PC-3 (cell line): ENCODE results near the gene RBFOX2. TPM values are rescaled to one million over a fixed set of nuclear protein-coding genes. Genes with fewer than 3 reads are reported as not detected.
"Not testable (repeated sequence)": the region's sequence is repeated elsewhere in the genome, so short reads cannot be mapped to it uniquely, and the experiment has no call there.

ENCODE experiments used
- ATAC-seq: fragments of 200-7000 bp; cut with Tn5 transposase; 2 replicates; pipeline ENCODE4 v1.9.1; 2020; ENCODE audit warnings: mild to moderate bottlenecking, moderate library complexity
- BruUV-seq: library from RNA; stranded (reverse); fragments of 400-500 nt; replicated peaks from 2 replicates; lab custom pipeline; 2021; lab: Mats Ljungman, UMichigan
- CTCF ChIA-PET: fragments of 300-600 bp; sonication (Branson Sonifier 250); formaldehyde crosslinking; loops from one replicate; lab custom pipeline; 2022; ENCODE audit warnings: antibody characterized with exemption; lab: Charles Lee
- POLR2A ChIA-PET: fragments of 300-600 bp; sonication (Branson Sonifier 250); formaldehyde crosslinking; loops from one replicate; lab custom pipeline; 2022; ENCODE audit warnings: antibody characterized with exemption; ENCODE audit not compliant: unreplicated experiment; lab: Charles Lee
- DNase-seq: peaks from one replicate; pipeline ENCODE4 v3.0.0-alpha.2; 2015
- H2AFZ ChIP-seq: fragments of 300-600 bp; sonication (generic); 2 replicates; pipeline ENCODE4 v1.6.0; 2016; ENCODE audit warnings: antibody characterized with exemption, low read length
- H3F3A ChIP-seq: fragments of 300-600 bp; sonication (generic); one replicate; pipeline ENCODE4 v1.6.0; 2017; ENCODE audit warnings: antibody characterized with exemption, low read length, control low read depth, mild to moderate bottlenecking; ENCODE audit not compliant: unreplicated experiment
- H3K27ac ChIP-seq: fragments of 300-600 bp; sonication (generic); 2 replicates; pipeline ENCODE4 v1.5.1; 2016; ENCODE audit warnings: mild to moderate bottlenecking, low read length
- H3K27me3 ChIP-seq: fragments of 300-600 bp; sonication (generic); 2 replicates; pipeline ENCODE4 v1.6.1; 2016; ENCODE audit warnings: low read length, mixed read lengths
- H3K36me3 ChIP-seq: fragments of 300-600 bp; sonication (generic); 2 replicates; pipeline ENCODE4 v1.6.1; 2016; ENCODE audit warnings: low read depth, mixed run types, low read length, mixed read lengths
- H3K4me1 ChIP-seq: fragments of 300-600 bp; sonication (generic); 2 replicates; pipeline ENCODE4 v1.5.1; 2016; ENCODE audit warnings: low read length; ENCODE audit not compliant: insufficient read depth
- H3K4me2 ChIP-seq: fragments of 300-600 bp; sonication (generic); 2 replicates; pipeline ENCODE4 v1.6.0; 2016; ENCODE audit warnings: low read length
- H3K4me3 ChIP-seq: fragments of 300-600 bp; sonication (generic); 2 replicates; pipeline ENCODE4 v1.5.1; 2016; ENCODE audit warnings: mild to moderate bottlenecking, low read length, mixed read lengths
- H3K79me2 ChIP-seq: fragments of 300-600 bp; sonication (generic); 2 replicates; pipeline ENCODE4 v1.6.1; 2017; ENCODE audit warnings: low read length, mixed read lengths
- H3K9ac ChIP-seq: fragments of 300-600 bp; sonication (generic); 2 replicates; pipeline ENCODE4 v1.6.0; 2016; ENCODE audit warnings: mild to moderate bottlenecking, low read length
- H3K9me2 ChIP-seq: fragments of 300-600 bp; sonication (generic); replicated peaks from 2 replicates; pipeline ENCODE4 v1.6.1; 2016; ENCODE audit warnings: mixed run types, low read length, mixed read lengths
- H3K9me3 ChIP-seq: fragments of 300-600 bp; sonication (generic); 2 replicates; pipeline ENCODE4 v1.6.1; 2016; ENCODE audit warnings: low read length, mixed read lengths
- H4K20me1 ChIP-seq: fragments of 300-600 bp; sonication (generic); 2 replicates; pipeline ENCODE4 v1.6.1; 2016; ENCODE audit warnings: low read length, mixed read lengths
- CTCF ChIP-seq: fragments of 300-600 bp; sonication (generic); conservative IDR thresholded peaks from 2 replicates; pipeline ENCODE4 v1.5.1; 2017; ENCODE audit warnings: antibody characterized with exemption, low read depth, mild to moderate bottlenecking, low read length
- EZH2 ChIP-seq: fragments of 300-600 bp; sonication (generic); IDR thresholded peaks from one replicate; pipeline ENCODE4 v1.6.1; 2017; ENCODE audit warnings: antibody characterized with exemption, mild to moderate bottlenecking, low read length; ENCODE audit not compliant: unreplicated experiment
- EZH2phosphoT487 ChIP-seq: fragments of 300-600 bp; sonication (generic); IDR thresholded peaks from 2 replicates; pipeline ENCODE4 v1.6.1; 2018; ENCODE audit warnings: mild to moderate bottlenecking, antibody characterized with exemption, low read length, borderline replicate concordance
- intact Hi-C: fragments of 100-400 bp; cut with micrococcal nuclease; formaldehyde crosslinking; loops from 2 replicates; pipeline ENCODE4 v1.9.0; 2023
- total RNA-seq: library from RNA; depleted of rRNA; stranded (reverse); fragments of >200 nt; gene quantifications from 2 replicates; pipeline ENCODE4 v1.2.3, GENCODE V29; 2014

The RBFOX2 gene
- total RNA-seq, 1 experiment from 2014 or later, result 75.1 TPM

DNA sequence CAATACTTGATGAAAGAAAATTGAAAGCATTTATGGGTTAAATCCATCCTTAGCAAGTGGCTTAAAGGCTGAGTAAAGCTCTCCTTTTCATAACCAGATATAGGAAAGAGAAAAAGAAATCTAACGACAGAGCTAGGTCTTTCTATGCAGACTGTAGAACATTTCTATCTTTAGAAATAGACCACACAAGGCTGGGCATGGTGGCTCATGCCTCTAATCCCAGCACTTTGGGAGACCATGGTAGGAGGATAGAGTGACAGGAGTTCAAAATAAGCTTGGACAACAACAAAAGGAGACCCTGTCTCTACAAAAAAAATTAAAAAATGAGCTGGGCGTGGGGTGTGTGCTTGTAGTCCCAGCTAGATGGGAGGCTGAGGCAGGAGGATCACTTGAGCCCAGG, 220.2 kb downstream of the RBFOX2 start:
- no peaks in the 10 kb centered on the region for H4K20me1 ChIP-seq
- ChIA-PET CTCF (no interaction called here), POLR2A (no interaction called here)
- ATAC-seq (no peak), DNase-seq (no peak)
- no peaks in the 10 kb centered on the region for H3K9me2 ChIP-seq
- TF ChIP-seq CTCF, result no peak
- no peak for TF ChIP-seq EZH2
- TF ChIP-seq EZH2phosphoT487, result no peak
- H3K4me1 ChIP-seq, result no peaks in the 10 kb centered on the region
- no TSS peak for BruUV-seq
- peaks cover 21% of the 10 kb centered on the region for H3K36me3 ChIP-seq
- H3K9ac ChIP-seq, result no peak overlapping the region
- H3K79me2 ChIP-seq, result peaks cover 53% of the 10 kb centered on the region
- H3K4me3 ChIP-seq, result no peak overlapping the region
- no peak overlapping the region for H3K4me2 ChIP-seq
- no peaks in the 10 kb centered on the region for H3K27me3 ChIP-seq
- no peaks in the 10 kb centered on the region for H3K9me3 ChIP-seq
- no peak overlapping the region for H2AFZ ChIP-seq
- intact Hi-C loops, result no loop called here
- H3F3A ChIP-seq, result no peaks in the 10 kb centered on the region
- H3K27ac ChIP-seq, result no peak overlapping the region

- Histone ChIP-seq H3K79me2 (peaks cover 58% of the 10 kb centered on the region), H3K36me3 (peaks cover 21% of the 10 kb centered on the region)
- H3K4me3 ChIP-seq, H3K9ac ChIP-seq, H3K27ac ChIP-seq, H2AFZ ChIP-seq, H3K9me2 ChIP-seq, H3F3A ChIP-seq, POLR2A ChIA-PET, H3K4me2 ChIP-seq, H3K9me3 ChIP-seq, intact Hi-C loops, BruUV-seq, H4K20me1 ChIP-seq, CTCF ChIA-PET, DNase-seq, ATAC-seq, H3K27me3 ChIP-seq, H3K4me1 ChIP-seq: not testable (repeated sequence)
Measured at GRCh38 chr22:35806668-35807067, 222.0 kb downstream of the RBFOX2 start.

DNA sequence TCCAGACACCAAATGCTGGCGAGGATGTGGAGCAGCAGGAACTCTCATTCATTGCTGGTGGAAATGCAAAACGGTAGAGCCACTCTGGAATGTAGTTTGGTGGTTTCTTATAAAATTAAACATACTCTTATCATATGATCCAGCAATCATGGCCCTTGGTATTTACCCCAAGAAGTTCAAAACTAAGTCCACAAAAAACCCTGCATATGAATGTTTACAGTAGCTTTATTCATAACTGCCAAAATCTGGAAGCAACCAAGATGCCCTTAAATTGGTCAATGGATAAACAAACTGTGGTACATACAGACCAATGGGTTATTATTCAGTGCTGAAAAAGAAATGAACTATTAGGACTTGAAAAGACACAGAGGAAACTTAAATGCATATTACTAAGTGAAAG, 223.2 kb downstream of the RBFOX2 start:
- no peak for DNase-seq
- POLR2A ChIA-PET, result no interaction called here
- H4K20me1 ChIP-seq, result 0 out of 2 replicates have a peak, but pooled peaks cover 5% of the 10 kb centered on the region
- no peak overlapping the region for H3K4me2 ChIP-seq
- no peaks in the 10 kb centered on the region for H3K4me1 ChIP-seq
- no peak for ATAC-seq
- TF ChIP-seq CTCF, result no peak
- TF ChIP-seq EZH2phosphoT487, result no peak
- no peak for TF ChIP-seq EZH2
- CTCF ChIA-PET, result no interaction called here
- no peak overlapping the region for H2AFZ ChIP-seq
- no peaks in the 10 kb centered on the region for H3K27me3 ChIP-seq
- no peaks in the 10 kb centered on the region for H3F3A ChIP-seq
- no peaks in the 10 kb centered on the region for H3K9me3 ChIP-seq
- BruUV-seq, result no TSS peak
- H3K4me3 ChIP-seq, result no peak overlapping the region
- H3K9me2 ChIP-seq, result no peaks in the 10 kb centered on the region
- peaks cover 63% of the 10 kb centered on the region for H3K79me2 ChIP-seq
- H3K9ac ChIP-seq, result no peak overlapping the region
- intact Hi-C loops, result no loop called here
- H3K27ac ChIP-seq, result no peak overlapping the region
- peaks cover 21% of the 10 kb centered on the region for H3K36me3 ChIP-seq
